RWPE1 (cell line): Measurements from ENCODE around the gene RHBDD3.

ENCODE experiments used
- CTCF ChIA-PET: fragments of 350-600 bp; sonication (Branson Sonifier 250); formaldehyde crosslinking; extraction: SDS; loops from one replicate; lab custom pipeline; 2021; lab: Yijun Ruan, JAX
- POLR2A ChIA-PET: fragments of 400-600 bp; formaldehyde crosslinking; extraction: SDS; loops from one replicate; lab custom pipeline; 2020; ENCODE audit warnings: antibody characterized with exemption; ENCODE audit not compliant: low non-redundant PET; lab: Yijun Ruan, JAX
- DNase-seq: peaks from one replicate; pipeline ENCODE4 v3.0.0; 2012; ENCODE audit warnings: low spot score
- H3K27ac ChIP-seq: fragments of 450-650 bp; 2 replicates; pipeline ENCODE4 v1.5.1; 2017
- TF ChIP-seq, protein P1 (sequence below): fragments of 450-650 bp; conservative IDR thresholded peaks from 2 replicates; pipeline ENCODE4 v1.5.1; 2017; ENCODE audit warnings: low read depth, mild to moderate bottlenecking

RHBDD3 gene

DNA sequence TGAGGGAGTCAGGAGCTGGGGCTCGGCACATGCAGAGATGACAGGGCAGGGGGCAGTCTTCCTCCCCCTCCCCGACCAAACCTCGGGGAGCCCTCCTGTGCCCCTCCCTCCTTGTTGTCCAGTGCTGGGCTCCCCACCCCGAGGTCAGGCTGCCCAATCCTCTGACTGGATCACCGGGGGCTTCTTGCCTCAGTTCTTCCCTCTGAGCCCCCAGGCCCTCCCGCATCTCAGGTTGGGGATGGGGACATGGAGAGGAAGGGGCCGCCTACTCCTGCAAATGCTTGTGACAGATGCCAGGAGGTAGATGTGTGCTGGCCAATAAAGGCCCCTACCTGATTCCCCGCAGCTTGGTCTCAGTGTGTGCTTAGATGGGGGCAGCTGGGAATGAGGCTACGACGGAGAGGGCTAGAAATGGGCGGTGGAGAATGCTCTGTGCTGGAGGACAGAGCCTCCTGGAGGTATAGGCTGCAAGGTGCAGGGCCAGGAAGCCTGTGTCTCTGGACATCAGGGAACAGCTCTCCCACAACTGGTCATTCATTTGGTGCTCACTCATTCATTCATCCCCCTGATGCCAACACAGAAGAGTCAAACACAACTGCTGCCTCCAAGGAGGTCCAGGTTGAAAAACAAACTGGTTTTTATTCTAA is 8.4 kb downstream of the RHBDD3 start:
- H3K27ac ChIP-seq: 0 out of 2 replicates have a peak overlapping the region, but pooled peaks have one; percentile 57
- POLR2A ChIA-PET: no interaction called here
- CTCF ChIA-PET: no interaction called here
- DNase-seq: no peak
- TF ChIP-seq, protein P1, sequence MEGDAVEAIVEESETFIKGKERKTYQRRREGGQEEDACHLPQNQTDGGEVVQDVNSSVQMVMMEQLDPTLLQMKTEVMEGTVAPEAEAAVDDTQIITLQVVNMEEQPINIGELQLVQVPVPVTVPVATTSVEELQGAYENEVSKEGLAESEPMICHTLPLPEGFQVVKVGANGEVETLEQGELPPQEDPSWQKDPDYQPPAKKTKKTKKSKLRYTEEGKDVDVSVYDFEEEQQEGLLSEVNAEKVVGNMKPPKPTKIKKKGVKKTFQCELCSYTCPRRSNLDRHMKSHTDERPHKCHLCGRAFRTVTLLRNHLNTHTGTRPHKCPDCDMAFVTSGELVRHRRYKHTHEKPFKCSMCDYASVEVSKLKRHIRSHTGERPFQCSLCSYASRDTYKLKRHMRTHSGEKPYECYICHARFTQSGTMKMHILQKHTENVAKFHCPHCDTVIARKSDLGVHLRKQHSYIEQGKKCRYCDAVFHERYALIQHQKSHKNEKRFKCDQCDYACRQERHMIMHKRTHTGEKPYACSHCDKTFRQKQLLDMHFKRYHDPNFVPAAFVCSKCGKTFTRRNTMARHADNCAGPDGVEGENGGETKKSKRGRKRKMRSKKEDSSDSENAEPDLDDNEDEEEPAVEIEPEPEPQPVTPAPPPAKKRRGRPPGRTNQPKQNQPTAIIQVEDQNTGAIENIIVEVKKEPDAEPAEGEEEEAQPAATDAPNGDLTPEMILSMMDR: no peak

DNA sequence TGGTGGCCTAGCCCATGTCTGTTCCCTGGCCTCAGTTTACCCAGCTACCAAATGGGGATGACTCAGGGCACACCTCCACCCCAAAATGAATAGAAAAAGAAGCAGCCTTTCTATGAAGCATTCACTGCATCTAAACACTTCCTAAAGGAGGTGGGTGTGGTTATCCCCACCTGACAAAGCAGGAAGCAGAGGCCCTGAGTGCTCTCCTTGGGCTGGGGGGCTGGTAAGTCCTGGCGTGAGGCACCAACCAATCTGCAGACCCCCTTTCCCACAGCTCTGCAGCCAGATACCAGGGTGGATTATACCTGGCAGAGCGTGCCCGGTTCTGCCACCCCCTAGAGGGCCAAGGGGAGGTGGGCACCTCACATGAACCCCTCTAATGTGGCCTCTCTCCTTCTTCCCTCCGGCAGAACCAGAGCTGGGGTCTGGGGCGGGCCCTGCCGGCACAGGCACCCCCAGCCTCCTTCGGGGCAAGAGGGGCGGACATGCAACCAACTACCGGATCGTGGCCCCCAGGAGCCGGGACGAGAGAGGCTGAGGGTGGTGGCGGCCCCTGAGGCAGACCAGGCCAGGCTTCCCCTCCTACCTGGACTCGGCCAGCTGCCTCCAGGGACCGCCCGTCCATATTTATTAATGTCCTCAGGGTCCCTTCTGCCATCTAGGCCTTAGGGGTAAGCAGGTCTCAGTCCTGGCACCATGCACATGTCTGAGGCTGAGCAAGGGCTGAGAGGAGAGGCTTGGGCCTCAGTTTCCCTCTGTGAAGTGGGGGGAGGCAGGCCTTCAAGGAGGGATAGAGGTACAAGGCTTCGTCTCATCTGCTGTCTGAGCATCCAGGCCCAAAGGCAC is 9.2 kb downstream of the RHBDD3 start:
- H3K27ac ChIP-seq: no peak overlapping the region
- POLR2A ChIA-PET: no interaction called here
- TF ChIP-seq, protein P1: no peak
- CTCF ChIA-PET: interaction anchor here (0.5 kb wide), 1 partner anchor 238 kb away, joined by 4 read pairs; no protein-coding TSS in a partner anchor
- DNase-seq: no peak

GRCh38 chr22:29257751-29258181 is 10.0 kb downstream of the RHBDD3 start:
- no peak overlapping the region for H3K27ac ChIP-seq
- TF ChIP-seq, protein P1: no peak
- ChIA-PET CTCF (interaction anchor here (0.5 to 1.2 kb wide), 2 partner anchors 12 to 239 kb away, joined by 4 to 5 read pairs; no protein-coding TSS in a partner anchor), POLR2A (no interaction called here)
- DNase-seq: no peak

DNA sequence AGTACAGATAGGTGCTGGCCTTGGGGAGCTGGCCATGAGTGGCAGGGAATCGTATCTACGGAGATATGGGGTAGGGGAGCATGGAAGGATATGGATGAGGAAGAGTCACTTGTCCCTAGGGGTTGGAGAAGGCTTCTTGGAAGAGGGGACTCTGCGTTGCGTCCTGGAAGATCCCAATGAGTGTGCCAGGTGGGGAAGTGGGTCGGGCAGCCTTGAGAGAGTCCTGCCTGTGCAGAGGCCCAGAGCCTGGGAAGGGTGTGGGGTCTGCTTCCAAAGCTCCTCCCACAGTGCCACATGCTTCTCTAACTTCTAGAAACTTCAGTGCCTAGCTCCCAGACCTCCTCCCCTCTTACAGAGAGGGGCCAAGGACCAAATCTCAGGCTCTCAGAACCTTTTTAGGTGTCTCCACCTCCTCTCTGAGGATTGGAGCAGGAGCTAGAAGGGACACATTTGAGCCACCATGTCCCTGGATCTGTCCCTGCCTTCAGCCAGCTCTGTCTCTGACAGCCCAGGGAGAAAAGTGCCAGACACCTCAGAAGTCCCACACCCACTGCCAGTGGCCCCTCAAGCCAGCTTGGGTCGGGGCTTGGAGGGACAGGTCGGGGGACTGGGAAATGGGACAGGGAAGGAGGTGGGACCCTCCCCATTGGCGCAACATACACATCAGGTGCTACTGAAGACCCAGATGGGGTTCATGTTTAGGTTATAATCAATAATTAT is 11.0 kb downstream of the RHBDD3 start:
- CTCF ChIA-PET: interaction anchor here (1.2 kb wide), 1 partner anchor 11 kb away, joined by 5 read pairs; no protein-coding TSS in a partner anchor
- no peak overlapping the region for H3K27ac ChIP-seq
- POLR2A ChIA-PET: no interaction called here
- DNase-seq: no peak
- TF ChIP-seq, protein P1: no peak

GRCh38 chr22:29255064-29255621 is 12.6 kb downstream of the RHBDD3 start:
- TF ChIP-seq, protein P1: no peak
- CTCF ChIA-PET: interaction anchor here (1.0 kb wide), 1 partner anchor 9 kb away, joined by 3 read pairs; no protein-coding TSS in a partner anchor
- no peak overlapping the region for H3K27ac ChIP-seq
- POLR2A ChIA-PET: no interaction called here
- DNase-seq: no peak

DNA sequence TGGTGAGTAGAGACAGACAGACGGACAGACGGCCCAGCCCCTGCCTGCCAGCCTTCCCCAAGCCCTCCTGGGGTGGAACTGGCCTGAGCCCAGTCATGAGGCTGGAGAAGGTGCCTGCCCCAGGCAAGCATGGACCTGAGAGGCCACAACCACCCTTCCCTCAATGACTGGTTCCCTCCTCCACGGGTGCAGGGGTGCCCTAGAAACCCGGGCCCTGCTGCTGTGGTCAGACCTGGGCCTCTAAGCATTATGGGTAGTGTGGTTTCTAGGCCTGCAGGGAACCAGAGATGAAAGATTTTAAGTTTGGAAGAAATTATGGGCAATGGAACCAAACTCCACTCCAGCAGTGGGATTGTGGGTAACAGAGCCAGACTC is 13.5 kb downstream of the RHBDD3 start:
- DNase-seq: no peak
- POLR2A ChIA-PET: no interaction called here
- CTCF ChIA-PET: no interaction called here
- H3K27ac ChIP-seq: no peak overlapping the region
- TF ChIP-seq, protein P1: no peak
